Left ventricle myocardium inferior (tissue), 1 donor: ENCODE results near the gene PRR5L. TPM values are rescaled to one million over a fixed set of nuclear protein-coding genes. Genes with fewer than 3 reads are reported as not detected.

Experiments used
- DNase-seq: peaks from one replicate; pipeline ENCODE4 v3.0.0-alpha.2; 2020
- H3K27ac ChIP-seq: fragments of 200-600 bp; replicated peaks from 2 replicates; pipeline ENCODE4 v1.8.0; 2021
- H3K27me3 ChIP-seq: fragments of 200-600 bp; 2 replicates; pipeline ENCODE4 v1.8.0; 2021; ENCODE audit warnings: low read depth
- H3K36me3 ChIP-seq: fragments of 200-600 bp; 2 replicates; pipeline ENCODE4 v1.8.0; 2021
- H3K4me1 ChIP-seq: fragments of 200-600 bp; 2 replicates; pipeline ENCODE4 v1.8.0; 2021
- H3K4me3 ChIP-seq: fragments of 200-600 bp; 2 replicates; pipeline ENCODE4 v1.8.0; 2021; ENCODE audit warnings: mild to moderate bottlenecking, moderate library complexity
- H3K9me3 ChIP-seq: fragments of 200-600 bp; replicated peaks from 2 replicates; pipeline ENCODE4 v1.8.0; 2021
- CTCF ChIP-seq: fragments of 200-600 bp; IDR thresholded peaks from 2 replicates; pipeline ENCODE4 v1.8.0; 2021; ENCODE audit warnings: antibody characterized with exemption, mild to moderate bottlenecking, borderline replicate concordance
- intact Hi-C: fragments of 100-400 bp; cut with micrococcal nuclease; formaldehyde crosslinking; loops from one replicate; pipeline ENCODE4 v1.11.0; 2022
- total RNA-seq: library from RNA; stranded (reverse); fragmentation: NEBNext Ultra II Directional; extraction: Animal tissue kit (Norgen Biotek cat#: 25700); gene quantifications from one replicate; pipeline ENCODE4 v1.2.1, GENCODE V29; 2021
- donor health status: DM: no; HTN: yes; CAD: no; lungs with severe emphysema.

The PRR5L gene
- total RNA-seq, 1 donor from 2014 or later: 1.3 TPM

GRCh38 chr11:36463781-36464180 is 167.7 kb downstream of the PRR5L start:
- Histone ChIP-seq H3K4me3 (no peak overlapping the region), H3K27me3 (peaks cover 7% of the 10 kb centered on the region), H3K27ac (no peak overlapping the region), H3K36me3 (no peaks in the 10 kb centered on the region), H3K4me1 (no peaks in the 10 kb centered on the region), H3K9me3 (no peaks in the 10 kb centered on the region)
- no peak for DNase-seq
- intact Hi-C loops: no loop called here
- TF ChIP-seq CTCF: no peak

- Histone ChIP-seq H3K27me3 (peaks cover 7% of the 10 kb centered on the region), H3K4me3 (no peak overlapping the region), H3K4me1 (peaks cover 8% of the 10 kb centered on the region), H3K27ac (no peak overlapping the region), H3K36me3 (no peaks in the 10 kb centered on the region), H3K9me3 (no peaks in the 10 kb centered on the region)
- DNase-seq: no peak
- intact Hi-C loops: no loop called here
- no peak for TF ChIP-seq CTCF
Observed at GRCh38 chr11:36464720-36465119, 168.6 kb downstream of the PRR5L start.

- peaks cover 4% of the 10 kb centered on the region for H3K27me3 ChIP-seq
- H3K27ac ChIP-seq: no peak overlapping the region
- TF ChIP-seq CTCF: no peak
- intact Hi-C loops: no loop called here
- H3K36me3 ChIP-seq: no peaks in the 10 kb centered on the region
- no peaks in the 10 kb centered on the region for H3K9me3 ChIP-seq
- peaks cover 17% of the 10 kb centered on the region for H3K4me1 ChIP-seq
- H3K4me3 ChIP-seq: no peak overlapping the region
- DNase-seq: no peak
Observed at GRCh38 chr11:36465449-36466163, 169.5 kb downstream of the PRR5L start.

GRCh38 chr11:36467012-36467411 is 170.9 kb downstream of the PRR5L start:
- Histone ChIP-seq H3K4me1 (peaks cover 21% of the 10 kb centered on the region), H3K27ac (no peak overlapping the region), H3K36me3 (no peaks in the 10 kb centered on the region), H3K4me3 (no peak overlapping the region), H3K9me3 (no peaks in the 10 kb centered on the region), H3K27me3 (no peaks in the 10 kb centered on the region)
- intact Hi-C loops: no loop called here
- no peak for DNase-seq
- TF ChIP-seq CTCF: no peak

GRCh38 chr11:36467916-36468315 is 171.8 kb downstream of the PRR5L start:
- no peak overlapping the region for H3K27ac ChIP-seq
- no peaks in the 10 kb centered on the region for H3K36me3 ChIP-seq
- H3K27me3 ChIP-seq: no peaks in the 10 kb centered on the region
- H3K9me3 ChIP-seq: no peaks in the 10 kb centered on the region
- DNase-seq: no peak
- intact Hi-C loops: no loop called here
- TF ChIP-seq CTCF: no peak
- H3K4me3 ChIP-seq: no peak overlapping the region
- peaks cover 21% of the 10 kb centered on the region for H3K4me1 ChIP-seq
